ENCODE data around the gene SERPINB8. TPM values are rescaled to one million over a fixed set of nuclear protein-coding genes. Genes with fewer than 3 reads are reported as not detected.

Gene SERPINB8
- total RNA-seq, 1 donor from 2014 or later, result 4.2 TPM

Other genes with a start within 250 kb of the SERPINB8 start
- not detected for gene SERPINB7, start 194.7 kb upstream of the SERPINB8 start, total RNA-seq (ENCODE audit: unreplicated experiment)
- gene SERPINB2, start 82.4 kb upstream of the SERPINB8 start, total RNA-seq (ENCODE audit: unreplicated experiment), result not detected
- not detected for gene SERPINB10, start 62.1 kb upstream of the SERPINB8 start, total RNA-seq (ENCODE audit: unreplicated experiment)
- not detected for gene HMSD, start 20.8 kb upstream of the SERPINB8 start, total RNA-seq (ENCODE audit: unreplicated experiment)
- not detected for gene LINC00305, start 179.0 kb downstream of the SERPINB8 start, total RNA-seq (ENCODE audit: unreplicated experiment)